Pancreas (tissue), 10 donors: ENCODE results near the gene ZNF611. TPM values are rescaled to one million over a fixed set of nuclear protein-coding genes. Genes with fewer than 3 reads are reported as not detected.
"Not testable (repeated sequence)": the region's sequence is repeated elsewhere in the genome, so short reads cannot be mapped to it uniquely, and the experiment has no call there.

Experiments used
- ATAC-seq, 4 donors: fragments of 200-7000 bp; cut with Tn5 transposase; one replicate each; pipeline versions ENCODE4 v1.8.0 to v1.9.1; 2020; ENCODE audit warnings: mild to moderate bottlenecking in 4 of 4, moderate library complexity in 4 of 4
- DNase-seq, 6 donors: peaks; one replicate each; pipeline ENCODE4 v3.0.0-alpha.2; 2020
- FAIRE-seq: peaks from 2 replicates; lab custom pipeline; 2012; peaks lifted over from hg19 to GRCh38; lab: Jason Lieb, UNC
- H3K27ac ChIP-seq, 4 donors: fragments of 200-600 bp; sonication (generic); 1 replicate in 3 of 4; 2 replicates in 1 of 4; pipeline versions ENCODE4 v1.5.0 to v1.8.0; 2020
- H3K27me3 ChIP-seq, 4 donors: fragments of 200-600 bp; one replicate each; pipeline ENCODE4 v1.8.0; 2021
- H3K36me3 ChIP-seq, 3 donors: fragments of 200-600 bp; sonication (generic) in 1 of 3; one replicate each; pipeline versions ENCODE4 v1.5.0 to v1.8.0; 2020 to 2021
- H3K4me1 ChIP-seq, 3 donors: fragments of 200-600 bp; one replicate each; pipeline ENCODE4 v1.8.0; 2021
- H3K4me3 ChIP-seq, 4 donors: fragments of 200-600 bp; sonication (generic) in 2 of 4; one replicate each; pipeline versions ENCODE4 v1.5.0 to v1.8.0; 2020 to 2021
- H3K9me3 ChIP-seq, 4 donors: fragments of 200-600 bp; one replicate each; pipeline ENCODE4 v1.8.0; 2021
- CTCF ChIP-seq, 4 donors: fragments of 200-600 bp; sonication (generic) in 3 of 4; IDR thresholded peaks; one replicate each; pipeline versions ENCODE4 v1.5.0 to v1.8.0; 2021; ENCODE audit warnings: antibody characterized with exemption in 4 of 4
- WGBS, 2 donors: extraction: QIAGEN DNeasy Blood & Tissue Kit; methylation state at CpG; one replicate each; pipeline ENCODE4 v1.1.7; 2013; 5-methylcytosine and 5-hydroxymethylcytosine counted together
- intact Hi-C, 3 donors: fragments of 100-400 bp; cut with DNase I; formaldehyde crosslinking; loops; one replicate each; pipeline versions ENCODE4 v1.11.1 to v1.14.2; 2022
- polyA plus RNA-seq, 2 donors: library from polyadenylated mRNA; stranded (reverse); fragments of 200-250 nt; gene quantifications; one replicate each; pipeline ENCODE4 v1.2.3, GENCODE V29; 2013
- total RNA-seq, 6 donors: library from RNA; stranded (reverse); fragmentation: NEBNext Ultra II Directional in 4 of 6; extraction: Animal tissue kit (Norgen Biotek cat#: 25700) in 4 of 6; gene quantifications; one replicate each; pipeline versions ENCODE4 v1.2.1 to v1.2.4, GENCODE V29; 2021 to 2023
- donor health status: healthy with polysubstance abuse.
- donor health status: DM: no; HTN: no; CAD: no; lungs with moderate emphysema.
- donor health status: DM: no; HTN: no; CAD: no.
- donor health status: control.
- donor health status: control.
- donor health status: Bipolar disorder and iron deficiency.
- donor health status: DM: yes; HTN: yes; CAD: no.
- donor health status: DM: no; HTN: no; CAD: no.
- donor health status: DM: no; HTN: no; CAD: no.
- donor health status: DM: yes; HTN: yes; CAD: no.

The ZNF611 gene
- total and polyA plus RNA-seq, 8 donors, result 3.4 to 15.2 (median 6.5) TPM

GRCh38 chr19:52748336-52748950, 13.6 kb upstream of the ZNF611 start:
- ATAC-seq, result peak in 3 of 4 donors; percentile 69 to 73 (median 69)
- H3K4me1 ChIP-seq, result no peaks in the 10 kb centered on the region
- WGBS, 2 donors, result 27 to 30% methylated on average over 8 of the region's 8 CpGs
- no peak overlapping the region for H3K4me3 ChIP-seq
- no peaks in the 10 kb centered on the region for H3K36me3 ChIP-seq
- peak in 1 of 4 donors; percentile 30 for TF ChIP-seq CTCF (IDR thresholded peaks at IDR 0.05)
- H3K27me3 ChIP-seq, result no peaks in the 10 kb centered on the region
- intact Hi-C loops, result loop anchor here in 1 of 3 donors (10.0 kb wide), 1 partner anchor 494 kb away; no protein-coding TSS in a partner anchor
- peak; percentile 32 for FAIRE-seq
- no peak for DNase-seq
- no peaks in the 10 kb centered on the region for H3K9me3 ChIP-seq
- H3K27ac ChIP-seq, result no peak overlapping the region

GRCh38 chr19:52745919-52746318, 11.1 kb upstream of the ZNF611 start:
- not testable (repeated sequence) for DNase-seq, H3K4me3 ChIP-seq, H3K27ac ChIP-seq, ATAC-seq, H3K36me3 ChIP-seq, H3K27me3 ChIP-seq, FAIRE-seq, H3K9me3 ChIP-seq, H3K4me1 ChIP-seq
- 33 to 61% methylated on average over 10 of the region's 10 CpGs for WGBS, 2 donors
- intact Hi-C loops, result loop anchor here in 1 of 3 donors (10.0 kb wide), 1 partner anchor 491 kb away; no protein-coding TSS in a partner anchor

GRCh38 chr19:52743091-52743490, 8.2 kb upstream of the ZNF611 start:
- no peak for FAIRE-seq
- intact Hi-C loops, result loop anchor here in 1 of 3 donors (10.0 kb wide), 1 partner anchor 488 kb away; no protein-coding TSS in a partner anchor

GRCh38 chr19:52742516-52742915, 7.7 kb upstream of the ZNF611 start:
- no peak for TF ChIP-seq CTCF (IDR thresholded peaks at IDR 0.05)
- Histone ChIP-seq H3K4me1 (no peaks in the 10 kb centered on the region), H3K9me3 (no peaks in the 10 kb centered on the region), H3K36me3 (no peaks in the 10 kb centered on the region), H3K4me3 (no peak overlapping the region), H3K27me3 (no peaks in the 10 kb centered on the region), H3K27ac (no peak overlapping the region)
- FAIRE-seq, result no peak
- intact Hi-C loops, result loop anchor here in 1 of 3 donors (10.0 kb wide), 1 partner anchor 488 kb away; no protein-coding TSS in a partner anchor
- ATAC-seq, result no peak
- no peak for DNase-seq
- WGBS, 2 donors, result 53 to 73% methylated on average over 3 of the region's 3 CpGs

More at GRCh38 chr19:52743091-52743490, 8.2 kb upstream of the ZNF611 start:
- no peak for TF ChIP-seq CTCF (IDR thresholded peaks at IDR 0.05)
- H3K4me1 ChIP-seq, result no peaks in the 10 kb centered on the region
- no peak overlapping the region for H3K4me3 ChIP-seq
- 86 to 98% methylated on average over 3 of the region's 3 CpGs for WGBS, 2 donors
- no peaks in the 10 kb centered on the region for H3K36me3 ChIP-seq
- no peak for DNase-seq
- H3K9me3 ChIP-seq, result no peaks in the 10 kb centered on the region
- ATAC-seq, result no peak
- no peaks in the 10 kb centered on the region for H3K27me3 ChIP-seq
- no peak overlapping the region for H3K27ac ChIP-seq

GRCh38 chr19:52741951-52742485, 7.2 kb upstream of the ZNF611 start:
- no peak for TF ChIP-seq CTCF (IDR thresholded peaks at IDR 0.05)
- FAIRE-seq (no peak), DNase-seq (no peak), ATAC-seq (no peak)
- intact Hi-C loops, result loop anchor here in 1 of 3 donors (10.0 kb wide), 1 partner anchor 487 kb away; no protein-coding TSS in a partner anchor
- 39 to 45% methylated on average over 6 of the region's 6 CpGs for WGBS, 2 donors
- Histone ChIP-seq H3K4me3 (no peak overlapping the region), H3K27me3 (no peaks in the 10 kb centered on the region), H3K4me1 (no peaks in the 10 kb centered on the region), H3K27ac (no peak overlapping the region), H3K9me3 (no peaks in the 10 kb centered on the region), H3K36me3 (no peaks in the 10 kb centered on the region)

GRCh38 chr19:52741371-52741770, 6.5 kb upstream of the ZNF611 start:
- not testable (repeated sequence) for H3K9me3 ChIP-seq, H3K27me3 ChIP-seq, H3K36me3 ChIP-seq, H3K4me1 ChIP-seq, DNase-seq, H3K4me3 ChIP-seq, FAIRE-seq, ATAC-seq
- peak overlapping the region in 1 of 4 donors; percentile 16 for H3K27ac ChIP-seq
- 44 to 49% methylated on average over 7 of the region's 7 CpGs for WGBS, 2 donors
- intact Hi-C loops, result loop anchor here in 1 of 3 donors (10.0 kb wide), 1 partner anchor 487 kb away; no protein-coding TSS in a partner anchor
